NCI-H1105 (cell line): ENCODE data around the gene LCMT1.
"Not testable (repeated sequence)": the region's sequence is repeated elsewhere in the genome, so short reads cannot be mapped to it uniquely, and the experiment has no call there.

Source experiments
- DNase-seq: peaks from one replicate; lab custom pipeline; 2025; lab: John Stamatoyannopoulos, UW

The LCMT1 gene

DNA sequence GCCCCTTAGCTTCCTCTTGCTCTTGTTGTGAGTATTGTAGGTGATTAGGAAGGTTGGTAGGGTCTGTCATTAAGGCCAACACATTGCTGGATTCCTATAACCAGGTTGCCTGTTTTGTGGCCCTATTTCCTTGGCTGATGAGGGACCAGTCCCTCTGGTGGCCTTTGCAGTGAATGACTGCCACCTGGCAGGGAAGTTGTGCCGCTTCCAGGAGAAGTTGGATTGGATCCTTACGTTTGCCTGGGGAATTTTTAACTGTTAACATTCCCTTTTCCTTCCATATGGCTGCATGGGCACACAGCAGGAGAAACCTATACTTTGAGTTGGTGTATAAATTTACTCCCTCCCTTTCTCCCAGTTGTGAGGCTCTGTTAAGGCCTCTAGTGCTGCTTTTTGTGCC is 32.4 kb downstream of the LCMT1 start:
- DNase-seq = no peak

DNA sequence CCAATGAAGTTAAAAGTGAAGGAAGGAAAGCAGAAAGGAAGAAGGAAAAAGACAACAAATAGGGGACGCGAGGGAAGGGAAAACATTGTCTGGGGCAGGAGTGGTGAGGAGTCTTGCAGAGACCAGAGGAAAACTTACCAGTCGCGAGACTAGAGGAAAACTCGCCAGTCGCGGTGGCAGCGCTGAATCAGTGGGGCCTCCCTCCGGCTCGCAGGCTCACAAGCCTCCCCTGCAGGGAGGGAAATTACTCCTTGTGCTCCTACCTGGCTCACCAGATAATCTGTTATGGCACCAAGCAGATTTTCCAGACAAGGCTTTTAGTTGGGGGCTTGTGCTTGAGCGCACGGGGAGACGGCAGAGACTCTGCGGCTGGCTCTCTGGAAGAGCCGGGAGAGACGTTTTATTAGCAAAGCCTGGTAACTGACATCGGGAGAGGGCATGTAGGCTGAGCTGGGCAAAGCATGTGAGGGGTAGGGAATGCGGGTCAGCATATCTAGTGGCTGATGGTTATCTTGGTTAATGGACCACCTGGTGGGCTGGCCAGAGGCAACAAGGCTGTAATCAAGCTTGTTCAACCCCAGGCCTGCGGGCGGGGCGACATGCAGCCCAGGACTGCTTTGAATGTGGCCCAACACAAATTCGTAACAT is 37.1 kb downstream of the LCMT1 start:
- DNase-seq = no peak

DNA sequence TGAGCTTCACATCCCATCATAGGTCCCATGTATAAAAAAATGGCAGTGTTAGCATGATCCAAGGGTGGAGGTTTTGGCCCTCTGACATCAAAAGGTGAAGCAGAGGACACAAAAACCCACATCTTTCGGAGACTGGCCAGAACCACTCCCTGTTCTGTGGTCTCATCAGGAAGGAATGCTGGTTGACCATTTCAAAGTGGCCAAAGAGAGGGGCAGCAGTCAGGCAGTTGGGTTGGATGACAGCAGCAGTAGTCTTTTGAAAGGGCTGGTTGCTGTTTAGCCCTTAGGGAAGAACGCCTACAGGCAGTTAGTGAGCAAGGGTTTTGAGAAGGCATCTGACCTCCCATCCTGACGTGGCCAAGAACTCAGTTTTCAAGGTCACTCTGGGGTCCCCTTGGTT is 40.5 kb downstream of the LCMT1 start:
- no peak for DNase-seq

GRCh38 chr16:25155553-25156460 is 44.3 kb downstream of the LCMT1 start:
- no peak for DNase-seq

DNA sequence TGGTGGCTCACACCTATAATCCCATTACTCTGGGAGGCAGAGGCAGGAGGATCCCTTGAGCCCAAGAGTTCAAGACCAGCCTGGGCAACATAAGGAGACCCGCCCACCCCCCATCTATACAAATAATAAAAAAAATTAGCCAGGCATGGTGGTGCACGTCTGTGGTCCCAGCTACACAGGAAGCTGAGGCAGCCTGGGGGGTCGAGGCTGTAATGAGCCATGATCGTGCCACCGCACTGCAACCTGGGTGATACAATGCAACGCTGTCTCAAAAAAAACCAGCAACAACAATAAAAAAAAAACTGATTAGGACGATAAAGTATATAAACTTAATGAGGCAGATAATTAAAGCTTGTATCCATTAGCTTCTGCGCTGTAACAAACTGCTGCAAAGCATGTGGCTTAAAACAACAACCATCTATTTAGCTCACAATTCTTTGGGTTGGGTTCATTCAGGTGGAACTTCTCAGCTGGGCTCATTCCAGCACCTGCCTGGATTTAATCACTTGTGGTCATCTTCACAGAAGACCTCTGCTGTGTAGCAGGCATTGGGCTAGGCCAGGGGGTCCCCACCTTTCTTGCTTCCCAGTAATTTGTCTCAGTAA is 45.8 kb downstream of the LCMT1 start:
- DNase-seq = no peak

DNA sequence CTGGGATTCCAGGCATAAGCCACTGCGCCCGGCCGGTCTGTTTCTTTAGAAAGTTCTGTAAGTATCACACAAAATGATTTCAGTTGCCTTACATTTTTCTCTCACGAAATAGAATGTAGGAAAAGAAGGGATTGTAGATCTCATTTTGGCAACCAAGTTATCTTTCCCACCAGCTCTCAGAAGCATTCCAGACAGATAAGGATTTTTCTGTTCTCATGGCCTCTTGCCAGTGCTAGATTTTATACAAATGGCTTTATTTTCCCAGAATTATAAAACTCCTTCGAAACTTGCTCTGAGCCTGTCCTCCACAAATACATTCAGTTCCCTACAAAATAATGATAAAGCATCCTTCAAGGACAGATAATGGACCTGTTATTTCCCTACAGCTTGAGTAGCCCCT is 46.9 kb downstream of the LCMT1 start:
- no peak for DNase-seq

DNA sequence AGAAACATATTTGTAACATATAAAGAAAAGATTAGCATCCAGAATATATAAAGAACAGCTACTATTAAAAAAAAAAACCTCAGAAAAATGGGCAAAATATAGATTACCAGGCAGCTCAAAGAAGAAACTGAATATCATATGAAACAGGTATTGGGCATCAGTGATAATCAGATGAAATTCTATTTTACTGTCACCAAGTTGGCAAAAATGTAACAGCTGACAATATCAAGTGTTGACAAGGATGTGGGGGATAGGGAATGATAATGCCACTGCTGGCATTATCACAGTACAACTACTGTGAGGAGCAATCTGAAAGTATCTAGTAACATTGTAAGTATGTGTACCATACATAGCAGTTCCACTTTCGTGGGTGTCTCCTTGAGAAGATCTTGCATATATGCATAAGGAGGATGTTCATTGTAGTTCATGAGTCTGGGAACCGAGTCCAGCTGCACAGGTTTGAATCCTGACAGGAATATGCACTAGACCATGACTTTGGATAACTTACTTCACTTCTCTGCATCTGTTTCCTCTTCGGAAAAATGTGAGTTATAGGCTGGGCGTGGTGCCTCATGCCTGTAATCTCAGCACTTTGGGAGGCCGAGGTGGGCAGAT is 50.3 kb downstream of the LCMT1 start:
- DNase-seq = no peak

DNA sequence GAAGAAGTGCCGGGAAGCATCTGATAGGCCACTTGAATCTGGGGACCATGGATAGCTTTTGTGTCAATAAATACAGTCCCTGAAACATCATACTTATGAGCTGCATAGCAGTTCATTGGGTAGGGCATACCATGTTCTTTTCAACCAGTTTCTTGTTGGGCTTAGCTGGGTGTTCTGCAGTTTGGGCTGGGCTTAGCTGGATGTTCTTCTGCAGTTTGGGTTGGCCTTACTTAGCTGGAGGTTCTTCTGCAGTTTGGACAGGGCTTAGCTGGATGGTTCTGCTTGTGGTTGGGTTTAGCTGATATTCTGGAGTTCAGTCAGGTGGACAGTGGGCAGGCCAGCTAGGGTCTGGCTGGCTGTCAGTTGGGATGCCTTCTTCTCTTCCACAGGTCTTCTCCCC is 52.1 kb downstream of the LCMT1 start:
- no peak for DNase-seq

- no peak for DNase-seq
These were observed 53.7 kb downstream of the LCMT1 start for GRCh38 chr16:25165284-25165683.

DNA sequence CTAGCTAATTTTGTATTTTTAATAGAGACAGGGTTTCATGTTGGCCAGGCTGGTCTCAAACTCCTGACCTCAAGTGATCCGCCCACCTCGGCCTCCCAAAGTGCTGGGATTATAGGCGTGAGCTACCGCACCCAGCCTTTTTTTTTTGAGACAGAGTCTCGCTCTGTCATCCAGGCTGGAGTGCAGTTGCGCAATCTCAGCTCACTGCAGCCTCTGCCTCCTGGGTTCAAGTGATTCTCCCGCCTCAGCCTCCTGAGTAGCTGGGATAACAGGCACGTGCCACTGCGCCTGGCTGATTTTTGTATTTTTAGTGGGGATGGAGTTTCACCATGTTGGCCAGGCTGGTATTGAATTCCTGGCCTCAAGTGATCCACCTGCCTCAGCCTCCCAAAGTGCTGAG is 56.4 kb downstream of the LCMT1 start:
- DNase-seq = not testable (repeated sequence)

DNA sequence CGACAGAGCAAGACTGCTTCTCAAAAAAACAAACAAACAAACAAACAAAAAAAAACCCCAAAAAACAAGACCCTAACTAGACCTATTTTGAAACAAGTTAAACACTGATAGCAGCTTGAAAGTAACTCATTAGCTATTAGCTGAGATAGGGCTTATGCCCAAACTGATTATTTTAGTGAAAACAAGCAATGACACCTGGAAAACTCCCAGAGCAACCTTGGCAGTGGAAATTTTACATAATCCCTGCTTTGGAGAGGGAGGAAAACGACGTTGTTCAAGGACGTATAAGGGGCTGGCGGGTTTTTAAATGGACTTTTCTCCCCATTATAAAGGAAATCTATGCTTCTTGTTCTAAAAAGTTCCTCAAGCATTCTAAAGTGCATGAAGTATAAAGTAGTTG is 59.8 kb downstream of the LCMT1 start:
- no peak for DNase-seq

DNA sequence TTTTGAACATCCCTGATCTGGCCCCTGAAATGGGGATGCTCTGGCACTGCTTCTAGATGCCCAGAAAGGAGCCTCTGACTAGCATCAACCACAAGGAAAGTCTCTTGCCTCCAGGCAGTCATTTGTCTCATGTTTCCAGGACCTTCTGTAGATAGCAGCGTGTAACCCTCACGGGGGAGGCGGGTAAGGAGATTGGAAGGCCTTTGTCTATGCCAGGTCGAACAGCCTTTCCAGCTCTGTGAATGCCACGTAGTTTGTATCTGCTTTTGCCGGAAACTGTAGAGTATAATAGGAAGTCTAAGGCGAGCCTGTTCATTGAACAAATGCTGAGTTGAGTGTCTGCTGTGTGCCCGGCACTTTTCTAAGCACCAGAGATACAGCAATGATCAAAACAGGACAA is 61.3 kb downstream of the LCMT1 start:
- no peak for DNase-seq

- DNase-seq = no peak
These were observed 62.7 kb downstream of the LCMT1 start for GRCh38 chr16:25174285-25174684.

DNA sequence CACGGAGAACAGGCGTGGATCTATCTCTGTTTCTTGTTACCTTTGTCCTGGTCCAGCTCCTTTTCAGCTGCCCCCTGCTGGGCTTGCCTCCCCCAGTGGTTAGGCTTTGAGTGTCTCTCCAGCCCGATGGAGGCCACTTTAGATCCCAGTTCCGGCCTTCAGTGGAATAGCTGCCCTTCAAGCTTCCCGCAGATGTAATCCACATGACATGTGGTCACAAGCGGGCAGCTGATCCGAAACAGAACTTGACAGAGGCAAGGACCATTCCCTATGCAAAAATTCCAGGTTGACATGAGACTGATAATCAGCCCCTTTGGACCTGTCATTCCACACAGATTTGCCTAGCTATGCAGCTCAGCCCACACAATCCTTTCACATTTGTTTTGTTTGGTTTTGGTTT is 64.6 kb downstream of the LCMT1 start:
- no peak for DNase-seq

DNA sequence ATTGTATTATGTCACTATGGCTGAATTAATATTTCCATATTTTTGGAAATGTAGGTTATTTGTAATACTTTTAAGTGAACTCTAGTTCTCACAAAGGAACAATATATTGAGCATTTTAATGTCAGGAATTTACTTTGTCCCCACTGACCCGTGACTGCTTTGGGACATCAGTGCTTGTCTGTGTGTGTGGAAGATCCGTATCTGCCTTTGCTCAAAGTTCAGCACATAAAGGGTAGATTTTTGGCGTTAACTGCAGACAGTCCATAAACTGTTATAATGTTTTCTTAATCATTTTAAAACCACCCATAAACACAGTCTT is 65.9 kb downstream of the LCMT1 start:
- DNase-seq = no peak

DNA sequence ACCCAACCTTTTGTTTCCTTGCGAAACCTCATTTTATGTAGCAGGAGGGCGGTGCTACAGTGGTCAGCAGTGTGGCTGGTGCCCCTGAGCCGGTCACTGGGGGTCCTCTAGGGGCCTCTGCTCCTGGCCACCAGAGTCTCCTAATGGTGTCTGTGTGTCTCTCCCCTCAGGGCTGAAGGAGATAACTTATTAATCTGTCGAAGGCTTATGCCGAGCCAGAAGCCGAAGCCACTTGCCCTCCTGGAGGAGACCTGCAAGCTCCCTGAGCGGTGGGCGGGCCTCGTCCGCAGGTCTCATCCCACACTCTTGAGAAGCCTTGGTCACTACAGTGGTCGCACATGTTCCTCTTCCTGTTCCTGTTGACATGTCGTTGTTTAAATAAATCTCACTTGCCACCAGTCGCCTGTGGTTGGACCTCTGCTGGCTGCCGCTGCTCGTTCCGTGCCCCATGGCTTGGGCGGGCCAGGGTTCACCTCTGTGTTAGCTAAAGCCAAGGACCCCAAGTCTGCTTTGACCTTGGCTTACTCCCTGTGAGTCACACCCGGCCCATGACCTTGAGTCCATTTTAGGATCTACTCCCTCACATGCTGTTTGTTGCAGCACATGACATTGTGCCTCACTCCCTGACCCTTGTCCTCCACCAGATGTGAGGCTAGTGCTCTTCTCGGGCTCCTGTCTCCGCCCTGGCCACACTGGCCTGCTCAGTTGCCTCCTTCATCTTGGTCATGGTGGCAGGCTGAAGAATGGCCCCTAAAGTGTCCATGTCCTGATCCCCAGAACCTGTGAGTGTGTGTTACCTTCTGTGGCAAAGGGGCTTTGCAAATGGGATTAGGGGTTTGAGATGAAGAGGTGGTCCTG is 66.5 kb downstream of the LCMT1 start:
- DNase-seq = no peak

- DNase-seq = not testable (repeated sequence)
These were observed 69.7 kb downstream of the LCMT1 start for GRCh38 chr16:25181236-25181635.

DNA sequence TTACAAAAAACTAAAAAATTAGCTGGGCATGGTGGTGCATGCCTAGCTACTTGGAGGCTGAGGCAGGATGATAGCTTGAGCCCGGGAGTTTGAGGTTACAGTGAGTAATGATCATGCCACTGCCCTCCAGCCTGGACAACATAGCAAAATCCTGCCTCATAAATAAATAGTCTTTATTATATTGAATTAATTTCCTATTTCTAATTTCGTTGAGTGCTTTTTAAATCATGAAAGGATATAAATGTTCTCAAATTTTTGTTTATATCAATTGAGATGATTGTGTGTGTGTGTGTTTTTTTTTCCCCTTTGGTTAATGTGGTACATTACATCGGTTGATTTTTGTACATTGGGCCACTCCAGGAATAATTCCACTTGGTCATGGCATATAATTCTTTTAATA is 73.2 kb downstream of the LCMT1 start:
- no peak for DNase-seq

DNA sequence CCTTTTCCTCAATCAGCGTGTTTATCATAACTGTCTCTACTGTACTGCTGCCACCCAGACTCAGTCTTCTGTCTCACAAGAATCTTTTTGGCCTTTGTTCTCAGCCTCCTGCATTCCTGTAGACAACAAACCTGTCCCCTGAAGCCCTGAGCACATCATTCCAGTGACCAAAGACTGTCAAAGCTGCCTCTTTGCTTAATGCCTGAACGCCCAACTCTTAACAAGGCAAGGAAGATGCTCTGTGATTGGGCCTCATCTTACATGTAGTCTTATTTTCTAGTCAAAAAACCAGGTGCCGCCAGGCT is 75.9 kb downstream of the LCMT1 start:
- no peak for DNase-seq

DNA sequence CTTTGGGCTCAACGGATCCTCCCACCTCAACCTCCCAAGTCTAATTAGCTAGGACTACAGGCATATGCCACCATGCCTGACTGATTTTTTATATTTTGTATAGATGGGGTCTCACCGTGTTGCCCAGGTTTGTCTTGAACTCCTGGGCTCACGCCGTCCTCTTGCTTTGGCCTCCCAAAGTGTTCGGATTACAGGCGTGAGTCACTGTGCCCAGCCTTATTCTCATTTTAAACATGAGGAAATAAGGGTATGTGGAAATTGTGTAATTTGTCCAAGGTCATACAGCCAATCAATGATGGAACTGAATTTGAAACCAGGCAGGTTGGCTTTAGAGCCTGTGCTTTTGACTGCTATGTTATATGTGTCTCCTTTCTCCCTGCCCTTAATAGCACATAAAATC is 77.8 kb downstream of the LCMT1 start:
- DNase-seq = no peak

GRCh38 chr16:25192096-25192495 is 80.6 kb downstream of the LCMT1 start:
- no peak for DNase-seq

DNA sequence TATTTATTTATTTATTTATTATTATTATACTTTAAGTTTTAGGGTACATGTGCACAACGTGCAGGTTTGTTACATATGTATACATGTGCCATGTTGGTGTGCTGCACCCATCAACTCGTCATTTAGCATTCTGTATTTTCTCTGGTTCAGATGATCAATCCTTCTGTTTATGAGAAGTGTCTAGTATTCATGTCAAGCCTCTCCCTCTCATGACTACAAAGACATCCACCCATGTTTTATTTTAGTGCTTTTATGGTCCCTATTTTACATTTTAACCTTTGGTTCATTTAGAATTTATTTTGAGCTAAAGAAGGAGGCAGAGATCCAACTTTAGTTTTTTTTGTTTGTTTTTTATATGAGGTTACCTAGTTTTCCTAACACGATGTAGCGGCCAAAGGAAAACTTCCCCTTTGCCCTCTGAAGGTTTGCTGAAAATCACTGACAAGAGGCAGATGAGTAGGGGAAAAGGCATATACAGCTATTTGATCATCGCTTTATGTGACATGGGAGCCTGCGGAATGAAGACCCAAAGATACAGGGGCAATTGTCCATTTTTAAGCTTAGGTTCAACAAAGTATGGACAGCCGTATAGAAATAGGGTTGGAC is 82.8 kb downstream of the LCMT1 start:
- no peak for DNase-seq
